Thoracic aorta (tissue), 2 donors: ENCODE results near the gene TOR1AIP1. TPM values are rescaled to one million over a fixed set of nuclear protein-coding genes. Genes with fewer than 3 reads are reported as not detected.

Experiments
- ATAC-seq: fragments of 150-250 bp; one replicate; pipeline ENCODE4 v1.8.0; 2017; ENCODE audit warnings: low read depth; ENCODE audit not compliant: insufficient number of reproducible peaks, low FRiP score
- DNase-seq: peaks from one replicate; pipeline ENCODE4 v3.0.0-alpha.2; 2020; ENCODE audit warnings: low spot score
- H3K27ac ChIP-seq, 2 donors: fragments of 200-600 bp; sonication (generic); 1 replicate in 1 of 2; 2 replicates in 1 of 2; pipeline ENCODE4 v1.5.1; 2016; ENCODE audit warnings: mild to moderate bottlenecking in 2 of 2, moderate library complexity in 2 of 2
- H3K27me3 ChIP-seq: fragments of 200-600 bp; sonication (generic); replicated peaks from 2 replicates; pipeline ENCODE4 v1.6.0; 2016; ENCODE audit warnings: mild to moderate bottlenecking; ENCODE audit not compliant: insufficient read depth
- H3K36me3 ChIP-seq: fragments of 200-600 bp; sonication (generic); one replicate; pipeline ENCODE4 v1.5.1; 2016
- H3K4me1 ChIP-seq, 2 donors: fragments of 200-600 bp; sonication (generic); 1 replicate in 1 of 2; 2 replicates in 1 of 2; pipeline versions ENCODE4 v1.5.1 to v1.6.0; 2016; ENCODE audit warnings: low read depth in 2 of 2, mild to moderate bottlenecking in 1 of 2; ENCODE audit not compliant: control insufficient read depth in 1 of 2
- H3K4me3 ChIP-seq: fragments of 200-600 bp; sonication (generic); 2 replicates; pipeline ENCODE4 v1.5.1; 2016; ENCODE audit warnings: mild to moderate bottlenecking
- H3K9me3 ChIP-seq: fragments of 200-600 bp; sonication (generic); 2 replicates; pipeline ENCODE4 v1.5.1; 2016
- total RNA-seq, 2 donors: library from RNA; depleted of rRNA; stranded (reverse); fragments of >200 nt; gene quantifications; one replicate each; pipeline versions ENCODE4 v1.1.0 to v1.2.3, GENCODE V29; 2016
- TF ChIP-seq, protein P1 (sequence below): fragments of 200-600 bp; sonication (generic); IDR thresholded peaks from one replicate; pipeline ENCODE4 v1.5.1; 2019; ENCODE audit warnings: antibody characterized with exemption

TOR1AIP1 gene
- total RNA-seq, 2 donors from 2014 or later = 99.5 to 106 TPM

DNA sequence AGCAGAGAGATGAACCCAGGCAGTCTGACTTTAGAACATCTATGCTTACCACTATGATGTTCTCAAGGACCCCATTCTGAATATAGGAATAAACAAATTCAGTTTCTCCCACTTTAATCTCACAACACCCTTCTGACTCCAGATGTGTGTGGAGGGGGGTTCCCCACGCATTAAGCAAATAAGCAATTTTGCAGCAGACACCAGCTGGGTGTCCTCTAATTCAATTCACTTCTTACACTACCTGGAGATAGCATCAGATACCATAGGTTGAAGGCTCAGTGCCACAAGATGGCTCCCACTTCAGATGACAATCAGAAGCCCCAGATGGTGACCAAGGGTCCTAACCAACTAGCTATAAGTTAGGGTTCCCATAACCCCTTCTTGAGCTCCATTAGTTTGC is 42.2 kb downstream of the TOR1AIP1 start:
- Histone ChIP-seq H3K4me3 (no peak overlapping the region), H3K27me3 (no peaks in the 10 kb centered on the region), H3K4me1 (peaks cover 0 to under 1% of the 10 kb centered on the region in 2 donors), H3K27ac (no peak overlapping the region), H3K36me3 (peaks cover 8% of the 10 kb centered on the region), H3K9me3 (no peaks in the 10 kb centered on the region)
- DNase-seq (no peak), ATAC-seq (no peak)
- TF ChIP-seq, protein P1, sequence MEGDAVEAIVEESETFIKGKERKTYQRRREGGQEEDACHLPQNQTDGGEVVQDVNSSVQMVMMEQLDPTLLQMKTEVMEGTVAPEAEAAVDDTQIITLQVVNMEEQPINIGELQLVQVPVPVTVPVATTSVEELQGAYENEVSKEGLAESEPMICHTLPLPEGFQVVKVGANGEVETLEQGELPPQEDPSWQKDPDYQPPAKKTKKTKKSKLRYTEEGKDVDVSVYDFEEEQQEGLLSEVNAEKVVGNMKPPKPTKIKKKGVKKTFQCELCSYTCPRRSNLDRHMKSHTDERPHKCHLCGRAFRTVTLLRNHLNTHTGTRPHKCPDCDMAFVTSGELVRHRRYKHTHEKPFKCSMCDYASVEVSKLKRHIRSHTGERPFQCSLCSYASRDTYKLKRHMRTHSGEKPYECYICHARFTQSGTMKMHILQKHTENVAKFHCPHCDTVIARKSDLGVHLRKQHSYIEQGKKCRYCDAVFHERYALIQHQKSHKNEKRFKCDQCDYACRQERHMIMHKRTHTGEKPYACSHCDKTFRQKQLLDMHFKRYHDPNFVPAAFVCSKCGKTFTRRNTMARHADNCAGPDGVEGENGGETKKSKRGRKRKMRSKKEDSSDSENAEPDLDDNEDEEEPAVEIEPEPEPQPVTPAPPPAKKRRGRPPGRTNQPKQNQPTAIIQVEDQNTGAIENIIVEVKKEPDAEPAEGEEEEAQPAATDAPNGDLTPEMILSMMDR = no peak

DNA sequence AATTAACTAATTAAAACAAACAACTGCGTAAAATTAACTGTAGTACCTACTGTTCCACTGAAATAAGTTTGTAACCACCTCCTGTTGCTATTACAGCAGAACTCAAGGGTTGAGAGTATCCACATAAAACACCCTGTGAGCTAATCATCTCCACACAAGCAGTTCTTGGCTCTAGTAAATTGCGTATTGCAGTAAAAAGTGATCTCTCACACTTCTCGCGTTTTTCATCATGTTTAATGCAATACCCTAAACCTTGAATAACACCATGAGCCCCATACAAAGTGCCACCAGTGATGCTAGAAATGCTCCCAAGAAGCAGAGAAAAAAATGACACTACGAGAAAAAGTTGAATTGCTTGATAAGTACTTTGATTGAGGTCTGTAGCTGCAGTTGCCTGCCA is 43.2 kb downstream of the TOR1AIP1 start:
- DNase-seq (no peak), ATAC-seq (no peak)
- TF ChIP-seq, protein P1 = no peak
- Histone ChIP-seq H3K4me3 (no peak overlapping the region), H3K36me3 (peaks cover 4% of the 10 kb centered on the region), H3K4me1 (peaks cover 6 to 11% of the 10 kb centered on the region in 2 donors), H3K9me3 (no peaks in the 10 kb centered on the region), H3K27ac (no peak overlapping the region), H3K27me3 (no peaks in the 10 kb centered on the region)

DNA sequence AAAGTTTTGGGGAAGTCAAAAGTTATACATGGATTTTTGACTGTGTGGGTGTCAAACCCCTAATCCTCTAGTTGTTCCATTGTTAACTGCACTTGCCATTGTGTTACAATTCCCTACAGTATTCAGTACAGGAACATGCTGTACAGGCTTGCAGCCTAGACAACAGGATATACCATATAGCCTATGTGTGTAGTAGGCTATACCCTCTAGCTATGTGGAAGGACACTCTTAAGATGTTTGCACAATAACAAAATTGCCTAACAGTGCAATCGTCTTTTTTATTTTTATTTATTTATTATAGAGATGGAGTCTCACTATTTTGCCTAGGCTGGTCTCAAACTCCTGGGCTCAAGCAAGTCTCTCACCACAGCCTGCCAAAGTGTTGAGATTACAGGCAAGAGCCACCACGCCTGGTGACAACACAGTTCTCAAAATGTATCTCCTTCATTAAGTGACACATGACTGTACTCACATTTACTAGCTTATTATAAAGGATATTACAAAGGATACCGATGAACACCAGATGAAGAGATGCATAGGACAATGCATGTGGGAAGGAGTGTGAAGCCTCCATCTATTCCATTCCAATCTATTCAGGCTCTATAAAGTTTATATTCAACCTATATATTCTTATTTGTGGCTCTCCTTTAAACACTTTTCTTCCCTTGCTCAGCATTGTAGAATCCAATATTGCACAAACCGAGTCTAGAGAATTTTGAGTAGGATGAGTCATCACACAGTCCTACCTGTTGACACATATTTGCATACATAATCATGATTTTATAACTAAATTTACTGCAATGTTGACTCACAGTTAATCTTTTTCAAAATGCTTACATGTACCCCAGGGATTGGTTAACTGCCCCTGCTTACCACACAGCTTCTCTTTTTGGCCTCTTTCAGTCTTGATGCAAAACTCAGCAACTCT is 44.1 kb downstream of the TOR1AIP1 start:
- TF ChIP-seq, protein P1 = no peak
- no peak overlapping the region for H3K27ac ChIP-seq
- H3K36me3 ChIP-seq = peaks cover 3% of the 10 kb centered on the region
- H3K4me1 ChIP-seq = peaks cover 8 to 18% of the 10 kb centered on the region in 2 donors
- no peaks in the 10 kb centered on the region for H3K9me3 ChIP-seq
- DNase-seq (no peak), ATAC-seq (no peak)
- H3K27me3 ChIP-seq = no peaks in the 10 kb centered on the region
- no peak overlapping the region for H3K4me3 ChIP-seq

DNA sequence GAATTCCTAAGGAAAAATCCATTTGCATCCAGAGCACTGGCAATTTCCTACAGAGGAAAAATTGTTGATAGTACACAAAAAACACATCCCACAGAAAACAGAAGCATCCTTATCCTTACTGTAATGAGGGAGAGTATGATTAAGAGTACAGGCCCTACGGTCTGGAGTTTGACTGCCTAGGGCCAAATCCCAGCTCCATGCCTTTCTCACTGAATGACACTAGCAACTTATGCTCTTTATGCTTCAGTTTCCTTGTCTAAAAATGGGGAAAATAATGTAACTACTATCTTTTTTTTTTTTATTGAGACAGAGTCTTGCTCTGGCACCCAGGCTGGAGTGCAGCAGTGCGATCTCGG is 44.7 kb downstream of the TOR1AIP1 start:
- Histone ChIP-seq H3K4me1 (peaks cover 13 to 25% of the 10 kb centered on the region in 2 donors), H3K9me3 (no peaks in the 10 kb centered on the region), H3K27me3 (no peaks in the 10 kb centered on the region), H3K4me3 (no peak overlapping the region), H3K27ac (no peak overlapping the region), H3K36me3 (no peaks in the 10 kb centered on the region)
- ATAC-seq (no peak), DNase-seq (no peak)
- TF ChIP-seq, protein P1 = no peak

DNA sequence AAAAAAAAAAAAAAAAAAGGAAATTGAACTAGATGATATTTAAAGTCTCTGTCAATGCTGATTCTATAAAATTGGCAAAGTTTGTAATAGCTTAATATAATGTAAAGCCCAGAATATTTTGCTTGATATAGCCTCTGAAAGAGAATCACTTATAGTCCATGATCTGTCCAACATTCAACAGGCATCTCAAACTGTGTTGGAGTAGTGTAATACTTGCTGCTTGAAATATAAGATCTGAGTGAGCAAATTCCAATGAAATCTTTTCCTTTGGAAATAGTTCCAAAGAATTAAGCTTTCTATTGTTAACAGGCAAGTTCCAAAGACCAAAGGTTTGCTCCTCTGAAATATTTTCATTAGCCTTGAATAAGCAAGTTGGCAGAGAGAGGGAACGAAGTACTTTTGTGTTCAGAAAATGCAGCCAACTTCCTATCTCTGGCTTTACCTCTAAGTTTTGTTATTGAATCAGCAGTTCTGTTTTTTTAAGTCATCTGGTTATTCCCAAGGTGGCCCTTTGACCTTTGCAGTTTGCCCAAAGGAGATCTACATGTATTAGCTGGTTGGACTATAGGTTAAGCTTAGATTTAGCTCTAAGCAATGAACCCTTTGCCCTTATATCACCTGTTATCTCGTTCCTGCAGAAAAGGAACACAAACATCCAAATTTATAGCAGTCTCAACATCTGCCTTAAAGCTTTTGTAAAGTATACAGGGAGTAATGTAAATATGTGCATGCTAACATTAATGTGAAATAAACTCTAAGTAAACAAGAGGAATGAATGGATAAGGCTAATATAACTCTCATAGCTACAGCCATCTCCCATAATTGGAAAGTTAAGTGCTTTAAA is 48.1 kb downstream of the TOR1AIP1 start:
- no peak overlapping the region for H3K27ac ChIP-seq
- H3K4me1 ChIP-seq = peaks cover 13 to 28% of the 10 kb centered on the region in 2 donors
- DNase-seq = no peak
- ATAC-seq = no peak
- TF ChIP-seq, protein P1 = no peak
- no peak overlapping the region for H3K4me3 ChIP-seq
- H3K27me3 ChIP-seq = no peaks in the 10 kb centered on the region
- no peaks in the 10 kb centered on the region for H3K9me3 ChIP-seq
- no peaks in the 10 kb centered on the region for H3K36me3 ChIP-seq
